Fibroblast of lung (primary cell): ENCODE data around the gene CNKSR2. TPM values are rescaled to one million over a fixed set of nuclear protein-coding genes. Genes with fewer than 3 reads are reported as not detected.

ENCODE experiments used
- DNase-seq, 2 donors: peaks; one replicate each; pipeline versions ENCODE4 v3.0.0 to v3.0.0-alpha.2; 2010; ENCODE audit warnings: low read depth in 2 of 2
- H2AFZ ChIP-seq: 2 replicates; pipeline ENCODE4 v1.5.1; 2012; ENCODE audit warnings: low read length, control low read depth, inconsistent platforms
- H3K27ac ChIP-seq: 2 replicates; pipeline ENCODE4 v1.5.1; 2011; ENCODE audit warnings: low read length, control low read depth; ENCODE audit not compliant: insufficient read depth
- H3K27me3 ChIP-seq: 2 replicates; pipeline ENCODE4 v1.5.1; 2011; ENCODE audit warnings: mild to moderate bottlenecking, low read length; ENCODE audit not compliant: control insufficient read depth, insufficient read depth
- H3K36me3 ChIP-seq: 2 replicates; pipeline ENCODE4 v1.5.1; 2011; ENCODE audit warnings: low read length; ENCODE audit not compliant: control insufficient read depth, insufficient read depth
- H3K4me1 ChIP-seq: 2 replicates; pipeline ENCODE4 v1.5.1; 2011; ENCODE audit warnings: low read length; ENCODE audit not compliant: control insufficient read depth, insufficient read depth; ENCODE audit errors: extremely low read depth
- H3K4me2 ChIP-seq: 2 replicates; pipeline ENCODE4 v1.5.1; 2011; ENCODE audit warnings: low read length, control low read depth; ENCODE audit not compliant: insufficient read depth; ENCODE audit errors: extremely low read depth
- H3K4me3 ChIP-seq, 4 experiments: fragments of 200-600 bp in 1 of 4; sonication (generic) in 1 of 4; replicated peaks in 1 of 4; 2 replicates each; pipeline ENCODE4 v1.5.1; 2011 to 2016; ENCODE audit warnings: low read length in 4 of 4, low read depth in 3 of 4, mild to moderate bottlenecking in 3 of 4, control low read depth in 2 of 4, inconsistent platforms in 1 of 4, mixed read lengths in 1 of 4; ENCODE audit not compliant: insufficient read depth in 1 of 4; ENCODE audit errors: control extremely low read depth in 1 of 4
- H3K79me2 ChIP-seq: 2 replicates; pipeline ENCODE4 v1.5.1; 2012; ENCODE audit warnings: mild to moderate bottlenecking, low read length, inconsistent platforms; ENCODE audit not compliant: control insufficient read depth, insufficient read depth
- H3K9ac ChIP-seq: 2 replicates; pipeline ENCODE4 v1.5.1; 2011; ENCODE audit warnings: mild to moderate bottlenecking, low read length, control low read depth; ENCODE audit not compliant: insufficient read depth
- H3K9me3 ChIP-seq: 2 replicates; pipeline ENCODE4 v1.5.1; 2012; ENCODE audit warnings: low read depth, low read length; ENCODE audit not compliant: control insufficient read depth, insufficient read depth
- H4K20me1 ChIP-seq: 2 replicates; pipeline ENCODE4 v1.5.1; 2011; ENCODE audit warnings: low read length; ENCODE audit not compliant: control insufficient read depth, insufficient read depth; ENCODE audit errors: extremely low read depth
- EZH2 ChIP-seq: IDR thresholded peaks from 2 replicates; pipeline ENCODE4 v1.5.1; 2012; ENCODE audit warnings: low read length, control low read depth, mild to moderate bottlenecking; ENCODE audit errors: missing control alignments
- polyA plus RNA-seq, 2 donors: library from polyadenylated mRNA; depleted of rRNA in 1 of 2; stranded (reverse) in 1 of 2; unstranded in 1 of 2; fragments of >200 nt; gene quantifications; 2 replicates each; pipeline ENCODE4 v1.2.1, GENCODE V29; 2011 to 2012; ENCODE audit warnings: missing spikeins in 1 of 2
- total RNA-seq: library from RNA; depleted of rRNA; stranded (reverse); fragments of >200 nt; gene quantifications from 2 replicates; pipeline ENCODE4 v1.2.1, GENCODE V29; 2014
- TF ChIP-seq, protein P1 (sequence below), 2 donors: IDR thresholded peaks in 1 of 2; conservative IDR thresholded peaks in 1 of 2; 1 replicate in 1 of 2; 2 replicates in 1 of 2; pipeline ENCODE4 v1.5.1; 2011 to 2012; ENCODE audit warnings: low read length in 2 of 2, control low read depth in 1 of 2, inconsistent platforms in 1 of 2, low read depth in 1 of 2, mild to moderate bottlenecking in 1 of 2

CNKSR2 gene
- total and polyA plus RNA-seq, 2 donors (not counting 1 experiment from before 2014, with no cell fraction given), result 0.16 to 0.33 TPM

DNA sequence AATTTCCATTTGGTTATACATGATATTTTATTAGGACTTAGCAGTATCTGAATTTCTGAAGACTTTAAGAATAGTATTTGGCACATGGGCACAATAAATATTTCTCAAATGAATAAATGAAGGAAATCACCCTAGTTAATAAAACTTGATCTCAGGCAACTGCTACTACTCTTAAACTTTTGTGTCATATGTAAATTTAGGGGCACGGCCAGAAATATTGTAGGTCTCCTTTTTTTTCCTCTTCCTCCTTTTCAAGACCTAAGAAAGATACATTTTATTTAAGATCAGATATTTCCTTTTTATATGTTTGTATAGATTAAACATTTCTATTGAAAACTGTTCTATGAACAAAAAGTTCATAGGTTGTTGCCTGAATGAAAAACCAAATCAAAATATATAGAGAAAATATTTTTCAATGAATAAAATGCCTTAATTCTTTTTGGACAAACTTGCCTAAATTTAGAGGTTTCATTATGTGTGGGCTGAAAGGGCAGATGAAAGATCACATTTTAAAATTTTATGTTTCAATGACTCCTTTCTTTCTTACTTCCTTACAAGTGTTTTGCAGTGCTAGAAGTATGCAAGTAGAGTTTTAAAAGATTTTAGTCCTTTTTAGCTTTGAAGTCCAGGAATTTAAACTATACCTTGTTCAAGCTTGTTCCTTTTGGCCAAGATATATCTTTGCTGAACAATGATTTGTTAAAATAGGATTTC lies 26.3 kb downstream of the CNKSR2 start:
- no peaks in the 10 kb centered on the region for H4K20me1 ChIP-seq
- no peaks in the 10 kb centered on the region for H3K4me1 ChIP-seq
- H3K9ac ChIP-seq, result no peak overlapping the region
- no peak overlapping the region for H3K4me2 ChIP-seq
- H3K36me3 ChIP-seq, result no peaks in the 10 kb centered on the region
- no peak overlapping the region for H3K4me3 ChIP-seq
- H3K27me3 ChIP-seq, result no peaks in the 10 kb centered on the region
- no peaks in the 10 kb centered on the region for H3K9me3 ChIP-seq
- no peaks in the 10 kb centered on the region for H3K79me2 ChIP-seq
- TF ChIP-seq EZH2, result no peak
- TF ChIP-seq, protein P1, sequence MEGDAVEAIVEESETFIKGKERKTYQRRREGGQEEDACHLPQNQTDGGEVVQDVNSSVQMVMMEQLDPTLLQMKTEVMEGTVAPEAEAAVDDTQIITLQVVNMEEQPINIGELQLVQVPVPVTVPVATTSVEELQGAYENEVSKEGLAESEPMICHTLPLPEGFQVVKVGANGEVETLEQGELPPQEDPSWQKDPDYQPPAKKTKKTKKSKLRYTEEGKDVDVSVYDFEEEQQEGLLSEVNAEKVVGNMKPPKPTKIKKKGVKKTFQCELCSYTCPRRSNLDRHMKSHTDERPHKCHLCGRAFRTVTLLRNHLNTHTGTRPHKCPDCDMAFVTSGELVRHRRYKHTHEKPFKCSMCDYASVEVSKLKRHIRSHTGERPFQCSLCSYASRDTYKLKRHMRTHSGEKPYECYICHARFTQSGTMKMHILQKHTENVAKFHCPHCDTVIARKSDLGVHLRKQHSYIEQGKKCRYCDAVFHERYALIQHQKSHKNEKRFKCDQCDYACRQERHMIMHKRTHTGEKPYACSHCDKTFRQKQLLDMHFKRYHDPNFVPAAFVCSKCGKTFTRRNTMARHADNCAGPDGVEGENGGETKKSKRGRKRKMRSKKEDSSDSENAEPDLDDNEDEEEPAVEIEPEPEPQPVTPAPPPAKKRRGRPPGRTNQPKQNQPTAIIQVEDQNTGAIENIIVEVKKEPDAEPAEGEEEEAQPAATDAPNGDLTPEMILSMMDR (conservative IDR thresholded peaks at IDR 0.05 in 1 of 2, IDR thresholded peaks at IDR 0.05 in 1 of 2; ENCODE audit: low read depth in 1 of 2, low read length in 2 of 2), result no peak
- DNase-seq, result no peak
- no peak overlapping the region for H3K27ac ChIP-seq
- no peak overlapping the region for H2AFZ ChIP-seq

DNA sequence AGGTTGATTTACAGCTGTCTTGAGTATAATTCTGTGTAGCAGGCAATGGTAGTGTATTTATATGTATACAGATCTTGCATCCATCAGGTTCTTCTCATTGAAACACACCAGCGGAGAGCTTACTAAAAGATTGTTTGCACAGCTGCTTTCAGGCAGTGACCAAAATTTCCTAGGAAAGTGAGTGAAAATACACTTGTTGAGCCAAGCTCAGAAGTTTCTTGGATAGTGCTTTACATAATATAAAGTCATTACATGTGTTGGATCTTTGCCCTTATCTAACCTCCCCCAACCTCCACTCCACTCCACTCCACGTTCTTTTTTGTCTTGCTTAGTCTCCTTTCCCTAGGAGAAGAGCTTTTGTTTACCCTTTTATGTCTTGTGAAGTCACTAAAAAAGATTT lies 34.1 kb downstream of the CNKSR2 start:
- Histone ChIP-seq H3K9me3 (no peaks in the 10 kb centered on the region), H3K79me2 (no peaks in the 10 kb centered on the region), H4K20me1 (no peaks in the 10 kb centered on the region), H3K27me3 (no peaks in the 10 kb centered on the region), H3K36me3 (no peaks in the 10 kb centered on the region), H3K4me1 (no peaks in the 10 kb centered on the region), H3K4me3 (no peak overlapping the region), H3K4me2 (no peak overlapping the region), H3K9ac (no peak overlapping the region), H2AFZ (no peak overlapping the region), H3K27ac (no peak overlapping the region)
- TF ChIP-seq EZH2, result no peak
- TF ChIP-seq, protein P1 (conservative IDR thresholded peaks at IDR 0.05 in 1 of 2, IDR thresholded peaks at IDR 0.05 in 1 of 2; ENCODE audit: low read depth in 1 of 2, low read length in 2 of 2), result no peak
- peak in 1 of 2 donors; percentile 3 for DNase-seq

DNA sequence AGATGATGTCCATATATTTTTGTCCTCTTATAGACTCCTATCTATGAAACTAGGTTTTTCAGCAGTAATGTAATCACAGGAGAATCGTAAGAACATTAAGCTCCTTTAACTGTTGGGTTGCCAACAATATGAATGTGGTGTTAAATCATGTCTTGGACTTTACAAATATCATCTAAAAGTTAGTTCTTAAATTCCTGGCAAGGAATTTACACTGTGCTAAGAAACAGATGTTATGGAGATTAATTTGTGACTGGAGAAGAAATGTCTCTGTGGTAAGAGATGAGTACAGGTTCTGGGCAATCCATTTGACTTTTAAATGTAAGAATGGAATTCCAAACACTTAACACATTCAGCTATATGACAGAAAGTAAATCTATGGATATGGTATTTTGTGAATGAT lies 34.6 kb downstream of the CNKSR2 start:
- H3K79me2 ChIP-seq, result no peaks in the 10 kb centered on the region
- no peak overlapping the region for H3K4me2 ChIP-seq
- no peak overlapping the region for H3K4me3 ChIP-seq
- no peak overlapping the region for H3K27ac ChIP-seq
- H3K36me3 ChIP-seq, result no peaks in the 10 kb centered on the region
- DNase-seq, result peak in 1 of 2 donors; percentile 18
- no peaks in the 10 kb centered on the region for H4K20me1 ChIP-seq
- no peaks in the 10 kb centered on the region for H3K27me3 ChIP-seq
- H3K9ac ChIP-seq, result no peak overlapping the region
- no peak overlapping the region for H2AFZ ChIP-seq
- TF ChIP-seq EZH2, result no peak
- TF ChIP-seq, protein P1 (conservative IDR thresholded peaks at IDR 0.05 in 1 of 2, IDR thresholded peaks at IDR 0.05 in 1 of 2; ENCODE audit: low read depth in 1 of 2, low read length in 2 of 2), result no peak
- H3K4me1 ChIP-seq, result no peaks in the 10 kb centered on the region
- no peaks in the 10 kb centered on the region for H3K9me3 ChIP-seq
